GM18909 (cell line): ENCODE measurements around the gene FXYD6.

Source experiments
- ATAC-seq: cut with Tn5 transposase; IDR thresholded peaks from one replicate; pipeline ENCODE4 v1.9.1; 2021; ENCODE audit warnings: mild to moderate bottlenecking; ENCODE audit not compliant: unreplicated experiment, poor library complexity

Gene FXYD6

GRCh38 chr11:117910941-117911655, 34.6 kb upstream of the FXYD6 start:
- ATAC-seq = no peak

- no peak for ATAC-seq
Measured at GRCh38 chr11:117910525-117910924, 34.1 kb upstream of the FXYD6 start.

- ATAC-seq = no peak
Measured at GRCh38 chr11:117909611-117910382, 33.3 kb upstream of the FXYD6 start.

GRCh38 chr11:117908959-117909610, 32.6 kb upstream of the FXYD6 start:
- no peak for ATAC-seq

DNA sequence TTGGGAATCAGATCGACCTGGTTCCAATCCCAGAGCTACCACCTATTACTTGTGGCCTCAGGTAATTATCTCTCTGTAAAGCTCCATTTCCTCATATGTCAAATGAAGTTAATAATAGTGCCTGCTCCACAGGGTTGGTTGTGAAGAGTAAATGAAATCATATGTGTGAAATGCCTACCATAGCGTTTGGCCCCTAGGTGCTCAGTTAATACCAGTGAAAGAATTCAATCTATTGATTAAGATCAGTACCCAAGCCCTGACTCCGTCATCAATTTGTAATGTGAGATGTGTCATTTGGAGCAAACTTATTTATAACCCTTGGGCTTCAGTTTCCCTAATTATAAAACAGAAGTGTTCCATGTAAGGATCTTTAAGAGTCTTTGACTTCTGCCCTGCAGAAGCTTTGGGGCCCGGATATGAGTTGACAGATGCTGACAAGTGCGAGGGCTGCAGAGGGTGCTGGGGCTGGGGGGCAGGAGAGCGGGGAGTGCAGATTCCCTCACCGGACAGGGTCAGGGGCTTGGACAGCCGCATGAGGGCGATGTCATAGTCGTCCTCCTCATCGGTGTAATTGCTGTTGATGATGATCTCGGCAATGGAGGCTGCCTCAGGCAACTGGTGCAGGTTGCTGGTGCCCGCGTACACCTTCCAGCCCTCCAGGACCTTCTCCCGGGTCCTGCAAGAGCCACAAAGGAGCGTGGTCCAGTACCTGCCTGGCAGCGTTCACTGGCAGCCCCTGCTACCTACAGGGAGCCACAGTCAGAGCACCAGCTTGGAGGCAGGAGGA, 31.8 kb upstream of the FXYD6 start:
- no peak for ATAC-seq

DNA sequence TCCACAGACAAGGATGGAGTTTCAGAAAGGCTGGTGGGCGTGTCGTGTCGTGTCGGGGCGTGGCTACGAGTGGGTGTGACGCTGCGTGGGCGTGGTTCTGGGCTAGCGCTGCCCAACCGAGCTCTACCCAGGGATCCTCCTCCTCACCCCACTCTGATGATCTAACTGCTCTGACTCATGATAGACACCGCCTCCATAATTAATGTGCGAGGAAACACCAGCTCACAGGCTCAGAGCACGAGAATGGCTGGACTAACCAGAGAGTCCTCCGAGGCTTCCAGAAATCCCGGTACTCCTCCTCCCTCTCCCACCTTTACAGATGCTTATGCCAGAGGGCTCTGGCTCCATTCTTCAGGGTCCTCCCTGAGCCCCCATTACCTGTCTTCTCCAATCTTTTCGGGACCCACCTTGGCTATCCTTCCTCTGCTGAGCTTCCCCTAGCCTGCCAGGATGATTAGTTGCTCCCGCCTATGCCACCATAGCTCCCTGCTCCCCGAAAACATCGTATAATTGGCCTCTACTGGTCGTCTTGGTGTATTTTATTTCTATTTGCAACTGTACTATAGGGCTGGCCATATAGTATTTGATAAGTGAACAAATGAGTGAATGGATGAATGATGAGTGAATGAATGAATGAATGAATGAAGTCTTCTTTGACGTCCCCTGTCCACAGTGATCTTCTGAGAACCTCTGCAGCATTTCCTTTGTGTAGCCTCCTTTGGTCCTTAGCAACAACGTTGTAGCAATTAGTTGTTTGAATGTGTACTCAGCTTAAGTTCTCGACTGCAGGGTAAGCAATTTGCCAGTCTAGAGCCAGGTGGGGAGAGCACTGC, 31.0 kb upstream of the FXYD6 start:
- ATAC-seq = no peak

- no peak for ATAC-seq
Measured at GRCh38 chr11:117906710-117907109, 30.3 kb upstream of the FXYD6 start.

GRCh38 chr11:117906126-117906525, 29.7 kb upstream of the FXYD6 start:
- ATAC-seq = no peak

GRCh38 chr11:117905524-117905923, 29.1 kb upstream of the FXYD6 start:
- ATAC-seq = no peak

- ATAC-seq = no peak
Measured at GRCh38 chr11:117903505-117904382, 27.3 kb upstream of the FXYD6 start.

GRCh38 chr11:117902001-117902845, 25.8 kb upstream of the FXYD6 start:
- ATAC-seq = no peak

DNA sequence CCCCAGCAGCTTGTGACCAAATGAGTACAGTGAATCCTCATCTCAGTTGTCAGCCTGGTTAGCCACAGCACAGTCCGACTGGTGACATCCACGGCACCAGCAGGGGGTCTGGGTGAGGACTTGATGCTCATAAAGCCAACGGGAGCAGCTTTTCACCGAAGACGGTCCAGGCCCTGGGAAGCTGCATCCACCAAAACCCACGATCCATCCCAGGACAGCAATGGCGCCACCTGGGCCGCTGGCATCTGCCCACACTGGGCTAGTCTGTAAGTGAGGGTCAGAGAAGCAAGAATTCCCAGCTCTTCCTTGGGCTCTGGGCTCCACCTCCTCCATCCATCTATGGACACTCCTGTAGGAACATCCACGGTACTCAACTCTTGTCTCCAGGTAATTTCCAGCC, 25.1 kb upstream of the FXYD6 start:
- ATAC-seq = no peak

DNA sequence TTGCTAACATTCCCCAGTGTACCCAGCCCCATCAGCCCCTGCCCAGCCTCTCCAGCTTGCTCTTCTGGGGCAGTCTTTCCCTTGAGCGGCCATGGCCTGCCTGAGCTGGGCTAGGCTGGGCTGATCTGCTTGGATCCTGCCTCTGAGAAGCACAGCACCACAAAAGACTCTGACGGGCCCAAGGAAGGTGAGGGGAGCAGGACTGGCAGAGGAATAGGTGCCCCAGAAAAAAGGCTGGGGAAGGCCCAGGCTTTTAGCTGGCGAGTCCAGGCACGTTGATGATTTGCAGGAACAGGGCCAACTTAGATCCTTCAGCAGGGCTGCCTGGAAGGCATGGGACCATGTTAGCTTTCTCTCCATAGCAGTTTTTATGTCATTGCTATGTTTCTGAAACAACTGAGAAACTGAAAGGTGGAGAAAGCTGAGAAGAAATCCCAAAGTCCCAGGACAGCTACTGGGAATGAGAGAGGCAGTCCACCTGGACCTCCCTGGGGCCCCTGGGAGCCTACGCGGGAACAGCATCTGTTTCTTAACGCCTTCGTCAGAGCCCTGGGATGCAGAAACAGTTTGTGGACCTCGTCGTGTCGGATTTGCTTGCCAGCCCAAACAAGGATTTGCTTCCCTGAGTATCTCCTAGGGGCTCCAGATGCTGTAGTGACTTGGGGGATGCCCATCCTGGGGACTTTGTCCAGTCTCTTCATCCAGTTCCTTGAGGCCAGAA, 24.4 kb upstream of the FXYD6 start:
- ATAC-seq = no peak

GRCh38 chr11:117900121-117900648, 23.7 kb upstream of the FXYD6 start:
- ATAC-seq = peak; percentile 73

GRCh38 chr11:117898059-117898458, 21.6 kb upstream of the FXYD6 start:
- no peak for ATAC-seq

DNA sequence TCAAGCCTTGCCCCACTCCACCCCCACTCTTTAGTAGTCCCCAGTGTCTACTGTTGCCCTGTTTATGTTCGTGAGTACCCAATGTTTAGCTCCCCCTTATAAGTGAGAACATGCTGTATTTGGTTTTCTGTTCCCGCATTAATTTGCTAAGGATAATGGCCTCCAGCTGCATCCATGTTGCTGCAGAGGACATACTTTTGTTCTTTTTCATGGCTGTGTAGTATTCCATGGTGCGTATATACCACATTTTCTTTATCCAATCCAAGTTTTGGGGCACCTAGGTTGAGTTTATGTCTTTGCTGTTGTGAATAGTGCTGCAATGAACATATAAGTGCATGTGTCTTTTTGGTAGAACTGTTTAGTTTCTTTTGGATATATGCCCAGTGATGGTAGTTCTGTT, 16.2 kb upstream of the FXYD6 start:
- no peak for ATAC-seq

DNA sequence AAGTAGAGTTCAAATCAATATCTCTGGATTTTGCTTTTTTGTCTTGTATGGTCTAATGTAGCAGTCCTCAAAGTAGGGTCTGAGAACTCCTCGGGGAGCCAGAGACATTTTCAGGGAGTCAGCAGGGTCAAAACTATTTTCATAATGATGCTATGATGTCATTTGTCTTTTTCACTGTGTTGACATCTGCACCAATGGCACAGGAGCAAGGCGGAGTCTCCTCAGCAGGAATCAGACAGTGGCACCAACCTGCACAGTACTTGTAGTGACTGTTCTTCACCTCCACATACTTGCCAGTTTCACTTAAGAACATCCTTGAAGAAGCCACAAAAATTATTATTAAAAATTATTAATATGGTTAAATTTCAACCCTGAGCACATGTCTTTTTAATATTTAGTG, 14.9 kb upstream of the FXYD6 start:
- ATAC-seq = no peak
